IPS-20b (cell line): Measurements from ENCODE around the gene GKN2.
"Not testable (repeated sequence)": the region's sequence is repeated elsewhere in the genome, so short reads cannot be mapped to it uniquely, and the experiment has no call there.

Experiments used
- H3K27ac ChIP-seq: one replicate; pipeline ENCODE4 v1.5.1; 2013; ENCODE audit warnings: low read length
- H3K27me3 ChIP-seq: 2 replicates; pipeline ENCODE4 v1.6.1; 2013; ENCODE audit warnings: mild to moderate bottlenecking, low read length, inconsistent platforms; ENCODE audit not compliant: insufficient read depth
- H3K36me3 ChIP-seq: 2 replicates; pipeline ENCODE4 v1.6.1; 2013; ENCODE audit warnings: low read depth, mild to moderate bottlenecking, inconsistent platforms, low read length, moderate library complexity; ENCODE audit not compliant: insufficient read depth
- H3K4me1 ChIP-seq: 2 replicates; pipeline ENCODE4 v1.6.1; 2013; ENCODE audit warnings: mild to moderate bottlenecking, control low read depth, inconsistent platforms, low read length, moderate library complexity; ENCODE audit not compliant: insufficient read depth
- H3K4me3 ChIP-seq: 2 replicates; pipeline ENCODE4 v1.5.1; 2013; ENCODE audit warnings: mild to moderate bottlenecking, low read length, inconsistent platforms
- H3K9ac ChIP-seq: 2 replicates; pipeline ENCODE4 v1.6.1; 2013; ENCODE audit warnings: low read depth, mild to moderate bottlenecking, inconsistent platforms, low read length, moderate library complexity
- H3K9me3 ChIP-seq: 2 replicates; pipeline ENCODE4 v1.6.1; 2013; ENCODE audit warnings: mild to moderate bottlenecking, low read depth, low read length, inconsistent platforms; ENCODE audit not compliant: insufficient read depth

The GKN2 gene

DNA sequence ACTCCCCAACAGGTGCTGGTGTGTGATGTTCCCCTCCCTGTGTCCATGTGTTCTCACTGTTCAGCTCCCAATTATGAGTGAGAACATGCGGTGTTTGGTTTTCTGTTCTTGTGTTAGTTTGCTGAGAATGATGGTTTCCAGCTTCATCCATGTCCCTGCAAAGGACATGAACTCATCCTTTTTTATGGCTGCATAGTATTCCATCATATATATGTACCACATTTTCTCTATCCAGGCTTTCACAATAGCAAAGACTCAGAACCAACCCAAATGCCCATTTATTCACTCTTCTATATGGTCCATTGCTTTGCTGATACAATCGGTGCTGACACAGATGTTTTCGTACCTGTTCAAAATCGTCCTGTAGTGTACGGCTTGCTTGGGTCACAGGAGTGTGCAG is 2.7 kb upstream of the GKN2 start:
- H3K27me3 ChIP-seq, H3K9ac ChIP-seq, H3K27ac ChIP-seq, H3K36me3 ChIP-seq, H3K9me3 ChIP-seq, H3K4me1 ChIP-seq, H3K4me3 ChIP-seq: not testable (repeated sequence)

DNA sequence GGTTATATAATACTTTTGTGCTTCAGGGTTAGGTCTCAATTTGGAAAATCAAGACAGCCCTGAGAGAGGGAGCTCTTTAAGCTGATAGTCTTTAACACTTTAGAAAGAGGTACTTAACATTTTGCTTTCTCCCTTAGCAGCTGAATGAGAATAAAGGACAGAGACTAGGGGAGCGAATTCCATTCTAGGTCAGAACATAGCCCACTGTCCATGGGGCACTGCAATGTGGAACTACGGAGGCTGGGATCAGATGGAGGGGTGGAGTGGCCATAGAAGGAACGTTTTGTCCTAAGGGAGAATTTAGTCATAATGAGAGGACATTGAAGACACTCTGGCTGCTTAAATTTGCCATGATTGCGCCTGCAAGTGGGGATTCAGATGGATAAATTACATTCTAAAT is 794 bp downstream of the GKN2 start:
- Histone ChIP-seq H3K36me3 (no peaks in the 10 kb centered on the region), H3K4me1 (0 out of 2 replicates have a peak, but pooled peaks cover 7% of the 10 kb centered on the region), H3K9me3 (no peaks in the 10 kb centered on the region), H3K27me3 (peaks cover 7% of the 10 kb centered on the region; the same call in 1 of the 2 replicates), H3K4me3 (no peak overlapping the region), H3K27ac (no peak overlapping the region), H3K9ac (no peak overlapping the region)

DNA sequence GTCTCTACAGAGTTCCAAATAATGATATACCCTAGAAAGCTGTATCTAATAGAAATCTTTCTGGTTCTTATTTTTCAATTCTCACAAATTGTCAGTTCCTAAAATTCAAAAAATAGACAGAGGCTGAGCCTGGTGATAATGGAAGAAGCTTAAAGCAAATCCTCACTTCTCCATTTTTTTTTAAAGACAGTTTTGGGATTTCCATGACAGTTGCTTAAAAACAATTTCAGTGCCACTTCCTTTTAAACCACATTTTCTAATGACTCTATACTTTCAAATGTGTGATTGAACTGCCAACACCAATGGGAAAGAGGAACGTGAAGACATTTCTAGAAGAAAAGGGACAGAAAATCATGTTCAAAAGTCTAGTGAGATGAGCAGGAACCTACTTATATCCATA is 4.0 kb downstream of the GKN2 start:
- Histone ChIP-seq H3K9ac (no peak overlapping the region), H3K4me1 (peaks cover 9% of the 10 kb centered on the region; the same call in 1 of the 2 replicates), H3K4me3 (no peak overlapping the region), H3K9me3 (no peaks in the 10 kb centered on the region), H3K27ac (no peak overlapping the region), H3K36me3 (no peaks in the 10 kb centered on the region), H3K27me3 (peaks cover 7% of the 10 kb centered on the region; the same call in 1 of the 2 replicates)

DNA sequence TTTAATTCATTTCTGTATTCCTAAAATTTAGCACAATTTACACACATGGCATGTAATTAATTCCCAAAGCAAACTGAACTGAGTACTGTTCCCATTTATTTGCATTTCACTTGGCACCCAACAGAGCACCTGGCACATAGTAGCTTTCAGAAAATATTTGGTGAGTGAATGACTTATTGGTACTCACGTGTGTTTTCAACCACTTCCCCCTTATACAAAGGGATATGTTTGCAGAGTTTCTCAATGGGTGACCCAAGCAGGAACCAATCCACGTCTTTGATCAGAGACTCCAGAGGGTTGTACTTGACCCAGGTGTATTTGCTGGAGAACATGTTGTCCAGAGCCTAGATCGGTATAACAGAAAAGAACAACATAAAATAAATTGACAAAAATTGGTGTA is 6.6 kb downstream of the GKN2 start:
- no peaks in the 10 kb centered on the region for H3K36me3 ChIP-seq
- H3K9ac ChIP-seq = no peak overlapping the region
- H3K9me3 ChIP-seq = no peaks in the 10 kb centered on the region
- no peak overlapping the region for H3K4me3 ChIP-seq
- no peak overlapping the region for H3K27ac ChIP-seq
- peaks cover 2% of the 10 kb centered on the region; the same call in 1 of the 2 replicates for H3K4me1 ChIP-seq
- 0 out of 2 replicates have a peak, but pooled peaks cover under 1% of the 10 kb centered on the region for H3K27me3 ChIP-seq

DNA sequence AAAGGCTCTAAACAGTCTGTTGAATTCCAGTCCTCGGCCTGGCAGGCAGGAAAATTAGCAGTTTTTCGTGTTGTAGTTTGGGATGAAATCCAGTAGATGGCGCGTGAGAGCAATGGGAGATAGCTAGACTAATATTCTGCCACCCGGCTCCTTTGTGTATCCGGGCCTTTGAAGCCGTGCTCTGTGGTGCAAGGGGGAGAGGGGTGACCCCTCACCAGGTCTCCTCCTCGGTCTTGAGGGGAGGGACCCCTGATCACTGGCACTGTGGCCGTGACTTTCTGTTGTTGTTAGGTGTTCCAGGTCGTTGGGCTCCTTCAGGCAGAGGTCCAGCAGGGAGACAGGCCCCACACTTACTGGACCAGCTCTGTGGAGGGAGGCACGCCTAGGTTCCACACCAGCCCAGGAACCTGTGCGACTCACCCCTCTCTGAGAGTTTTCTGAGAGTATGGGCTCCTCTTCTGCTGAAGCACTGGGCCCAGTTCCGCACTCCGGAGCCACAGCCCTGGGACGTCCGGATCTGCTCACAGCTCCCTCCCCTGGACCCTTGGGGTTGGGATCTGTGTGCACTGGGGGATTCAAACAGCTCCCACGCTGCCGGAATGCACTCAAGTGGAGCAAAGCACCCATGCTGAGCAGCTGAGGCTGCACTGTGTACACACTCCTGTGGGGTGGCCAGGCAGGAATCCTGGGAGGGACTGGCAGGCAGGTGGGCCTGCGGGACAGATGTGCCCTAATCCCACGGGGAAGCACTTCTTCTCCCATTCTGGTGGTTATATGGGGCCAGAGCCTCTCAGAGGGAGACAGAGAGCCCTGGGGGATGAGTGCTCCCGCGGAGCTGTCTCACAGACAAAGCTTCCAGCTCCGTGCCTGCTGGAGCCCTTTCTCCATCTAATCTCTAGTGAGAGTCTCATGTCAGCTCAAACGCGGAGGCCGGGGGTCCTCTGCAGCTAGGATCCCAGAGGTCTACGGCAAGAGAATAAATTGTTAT is 8.8 kb downstream of the GKN2 start:
- peak overlapping the region; percentile 53; the same call in 1 of the 2 replicates for H3K9ac ChIP-seq
- H3K27me3 ChIP-seq = no peaks in the 10 kb centered on the region
- H3K4me3 ChIP-seq = peak overlapping the region; percentile 67
- peaks cover 2% of the 10 kb centered on the region; the same call in 1 of the 2 replicates for H3K4me1 ChIP-seq
- H3K9me3 ChIP-seq = no peaks in the 10 kb centered on the region
- H3K36me3 ChIP-seq = no peaks in the 10 kb centered on the region
- no peak overlapping the region for H3K27ac ChIP-seq

DNA sequence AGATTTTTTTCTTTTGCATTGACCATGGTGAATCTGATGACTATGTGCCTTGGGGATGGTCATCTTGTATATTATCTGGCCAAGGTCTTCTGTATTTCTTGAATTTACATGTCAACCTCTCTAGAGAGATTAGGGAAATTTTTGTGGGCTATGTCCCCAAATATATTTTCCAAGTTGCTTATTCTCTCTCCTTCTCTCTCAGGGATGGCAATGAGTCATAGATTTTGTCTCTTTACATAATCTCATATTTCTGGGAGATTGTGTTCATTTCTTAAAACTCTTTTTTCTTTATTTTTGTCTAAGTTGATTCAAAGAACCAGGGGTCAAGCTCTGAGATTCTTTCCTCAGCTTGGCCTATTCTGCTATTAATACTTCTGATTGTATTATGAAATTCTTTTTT is 9.9 kb downstream of the GKN2 start:
- H3K9me3 ChIP-seq = no peaks in the 10 kb centered on the region
- no peaks in the 10 kb centered on the region for H3K36me3 ChIP-seq
- H3K4me3 ChIP-seq = no peak overlapping the region
- no peak overlapping the region for H3K27ac ChIP-seq
- H3K4me1 ChIP-seq = peaks cover 2% of the 10 kb centered on the region; the same call in 1 of the 2 replicates
- no peaks in the 10 kb centered on the region for H3K27me3 ChIP-seq
- H3K9ac ChIP-seq = no peak overlapping the region

DNA sequence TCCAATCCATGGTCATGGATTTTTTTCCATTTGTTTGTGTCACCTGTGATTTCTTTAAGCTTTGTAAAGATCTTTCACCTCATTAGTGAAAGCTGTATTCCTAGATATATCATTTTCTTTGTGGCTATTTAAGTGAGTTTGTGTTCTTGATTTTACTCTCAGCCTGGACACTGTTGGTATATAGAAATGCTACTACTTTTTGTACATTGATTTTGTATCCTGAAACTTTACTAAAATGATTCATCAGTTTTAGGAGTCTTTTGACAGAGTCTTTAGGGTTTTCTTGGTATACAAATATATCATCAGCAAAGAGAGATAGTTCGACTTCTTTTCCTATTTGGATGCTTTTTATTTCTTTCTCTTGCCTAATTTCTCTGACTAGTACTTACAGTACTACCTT is 12.3 kb downstream of the GKN2 start:
- H3K27me3 ChIP-seq = no peaks in the 10 kb centered on the region
- peaks cover 2% of the 10 kb centered on the region; the same call in 1 of the 2 replicates for H3K4me1 ChIP-seq
- H3K36me3 ChIP-seq = no peaks in the 10 kb centered on the region
- no peak overlapping the region for H3K27ac ChIP-seq
- H3K4me3 ChIP-seq = no peak overlapping the region
- no peaks in the 10 kb centered on the region for H3K9me3 ChIP-seq
- H3K9ac ChIP-seq = no peak overlapping the region

DNA sequence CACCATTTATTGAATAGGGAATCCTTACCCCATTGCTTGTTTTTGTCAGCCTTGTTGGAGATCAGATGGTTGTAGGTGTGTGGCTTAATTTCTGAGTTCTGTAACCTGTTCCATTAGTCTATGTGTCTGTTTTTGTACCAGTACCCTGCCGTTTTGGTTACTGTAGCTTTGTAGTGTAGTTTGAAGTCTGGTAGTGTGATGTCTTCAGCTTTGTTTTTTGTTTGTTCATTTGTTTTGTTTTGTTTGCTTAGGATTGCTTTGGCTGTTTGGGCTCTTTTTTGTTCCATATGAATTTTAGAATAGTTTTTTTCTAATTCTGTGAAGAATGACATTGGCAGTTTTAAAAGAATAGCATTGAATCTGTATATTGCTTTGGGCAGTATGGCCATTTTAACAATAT is 12.7 kb downstream of the GKN2 start:
- Histone ChIP-seq H3K36me3 (no peaks in the 10 kb centered on the region), H3K9me3 (no peaks in the 10 kb centered on the region)

DNA sequence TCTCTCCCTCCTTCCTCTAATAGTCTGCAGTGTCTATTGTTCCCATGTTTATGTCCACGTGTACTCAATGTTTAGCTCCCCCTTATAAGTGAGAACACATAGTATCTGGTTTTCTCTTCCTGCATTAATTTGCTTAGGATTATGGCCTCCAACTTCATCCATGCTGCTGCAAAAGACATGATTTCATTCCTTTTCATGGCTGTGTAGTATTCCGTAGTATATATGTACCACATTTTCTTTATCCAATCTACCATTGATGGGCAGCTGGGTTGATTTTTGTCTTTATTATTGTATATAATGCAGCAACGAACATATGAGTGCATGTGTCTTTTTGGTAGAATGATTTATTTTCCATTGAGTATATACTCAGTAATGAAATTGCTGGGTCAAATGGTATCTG is 13.8 kb downstream of the GKN2 start:
- Histone ChIP-seq H3K9ac (no peak overlapping the region), H3K4me3 (no peak overlapping the region), H3K36me3 (no peaks in the 10 kb centered on the region), H3K9me3 (no peaks in the 10 kb centered on the region), H3K27me3 (no peaks in the 10 kb centered on the region), H3K27ac (no peak overlapping the region), H3K4me1 (peaks cover under 1% of the 10 kb centered on the region; the same call in 1 of the 2 replicates)

More for the DNA sequence above, 12.7 kb downstream of the GKN2 start:
- Histone ChIP-seq H3K27me3 (no peaks in the 10 kb centered on the region), H3K4me1 (peaks cover 2% of the 10 kb centered on the region; the same call in 1 of the 2 replicates), H3K4me3 (no peak overlapping the region), H3K27ac (no peak overlapping the region), H3K9ac (no peak overlapping the region)

DNA sequence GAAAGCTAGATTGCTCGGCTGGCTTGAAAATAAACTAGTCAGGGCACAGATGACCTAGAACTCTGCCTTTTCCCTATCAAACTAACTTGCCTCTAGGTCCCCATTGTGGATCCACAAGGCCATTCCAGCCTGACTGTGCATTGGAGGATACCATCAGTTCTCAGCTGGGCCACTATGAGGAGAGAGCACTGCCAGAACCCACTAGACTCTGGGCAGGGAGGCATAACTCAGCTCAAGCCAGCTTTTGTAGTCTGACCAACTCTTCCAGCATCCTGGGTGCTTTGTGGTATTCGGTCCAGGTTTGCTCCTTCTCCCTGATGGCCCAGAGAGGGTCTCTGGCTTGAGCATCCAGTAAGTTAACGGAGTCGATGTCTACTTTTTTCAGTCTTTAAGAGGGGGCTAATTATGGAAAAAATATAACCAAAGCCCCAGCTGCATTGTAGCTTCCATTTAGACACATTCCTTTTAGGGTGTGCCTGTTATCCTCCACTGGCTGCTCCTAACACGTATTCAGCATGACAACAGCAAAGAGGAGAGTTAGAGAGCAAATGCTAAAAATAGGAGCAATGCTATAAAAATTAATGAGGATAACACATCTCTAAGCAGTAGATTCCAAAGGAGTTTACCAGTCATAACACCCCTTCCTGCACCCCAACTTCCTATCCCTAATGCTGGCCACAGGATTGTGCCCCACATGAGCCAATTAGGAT is 15.2 kb downstream of the GKN2 start:
- H3K27me3 ChIP-seq = no peaks in the 10 kb centered on the region
- no peak overlapping the region for H3K27ac ChIP-seq
- H3K9ac ChIP-seq = no peak overlapping the region
- no peaks in the 10 kb centered on the region for H3K4me1 ChIP-seq
- no peaks in the 10 kb centered on the region for H3K36me3 ChIP-seq
- H3K9me3 ChIP-seq = no peaks in the 10 kb centered on the region
- no peak overlapping the region for H3K4me3 ChIP-seq

DNA sequence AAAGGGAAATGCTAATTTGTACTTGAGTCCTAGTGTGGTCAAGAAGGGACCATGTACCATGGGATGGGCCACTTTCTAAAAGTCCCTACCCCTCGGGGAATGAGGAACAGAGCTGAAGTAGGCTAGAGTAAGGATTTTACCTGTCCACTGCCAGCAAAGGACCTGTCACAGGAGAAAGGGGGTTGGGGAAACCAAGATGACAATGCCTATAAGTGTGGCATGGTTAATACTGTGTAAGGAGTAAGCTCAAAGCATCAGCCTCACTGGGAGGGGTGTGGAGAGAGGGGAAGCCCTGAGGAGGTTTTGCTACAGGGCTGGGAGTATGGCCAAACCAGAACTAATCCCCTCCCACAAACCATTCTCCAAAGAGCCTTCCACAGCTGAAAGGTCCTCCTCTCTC is 15.8 kb downstream of the GKN2 start:
- H3K9me3 ChIP-seq = no peaks in the 10 kb centered on the region
- H3K36me3 ChIP-seq = no peaks in the 10 kb centered on the region
- H3K27ac ChIP-seq = no peak overlapping the region
- no peak overlapping the region for H3K9ac ChIP-seq
- H3K4me1 ChIP-seq = no peaks in the 10 kb centered on the region
- H3K27me3 ChIP-seq = no peaks in the 10 kb centered on the region
- H3K4me3 ChIP-seq = no peak overlapping the region
